NCI-H345 (cell line): ENCODE results near the gene NEDD4L.
A peak's percentile ranks its signal among the peaks of the same experiment; 100 is the strongest.

ENCODE experiments used
- DNase-seq: peaks from one replicate; lab custom pipeline; 2025; lab: John Stamatoyannopoulos, UW

NEDD4L gene

DNA sequence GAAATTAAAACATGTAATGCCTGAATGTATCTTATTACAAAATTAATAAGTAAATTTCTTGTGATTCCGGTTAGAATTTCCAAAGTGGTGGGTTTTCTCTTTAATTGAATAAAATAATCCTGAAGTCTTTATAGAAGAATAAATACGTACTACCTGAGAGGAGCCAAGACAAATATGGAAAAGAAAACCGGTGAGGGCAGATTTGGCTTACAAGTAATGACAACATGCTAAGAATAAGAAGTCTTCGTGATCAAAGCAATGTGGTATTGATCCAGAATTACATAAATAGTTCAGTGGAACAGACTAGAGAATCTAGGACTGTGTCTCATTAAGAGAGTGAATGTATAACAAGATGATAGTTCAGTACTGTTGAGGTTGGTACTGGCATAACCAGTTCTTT, 167.5 kb downstream of the NEDD4L start:
- DNase-seq: no peak

DNA sequence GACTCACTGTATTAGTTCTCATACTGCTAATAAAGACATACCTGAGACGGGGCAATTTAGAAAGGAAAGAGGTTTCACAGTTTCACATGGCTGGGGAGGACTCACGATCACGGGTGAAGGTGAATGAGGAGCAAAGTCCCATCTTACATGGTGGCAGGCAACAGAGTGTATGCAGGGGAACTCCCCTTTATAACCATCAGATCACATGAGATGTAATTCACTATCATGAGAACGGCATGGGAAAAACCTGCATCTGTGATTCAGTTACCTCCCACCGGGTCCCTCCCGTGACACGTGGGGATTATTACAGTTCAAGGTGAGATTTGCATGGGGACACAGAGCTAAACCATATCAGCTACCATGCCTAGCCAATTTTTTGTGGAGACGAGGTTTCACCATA, 168.2 kb downstream of the NEDD4L start:
- no peak for DNase-seq

DNA sequence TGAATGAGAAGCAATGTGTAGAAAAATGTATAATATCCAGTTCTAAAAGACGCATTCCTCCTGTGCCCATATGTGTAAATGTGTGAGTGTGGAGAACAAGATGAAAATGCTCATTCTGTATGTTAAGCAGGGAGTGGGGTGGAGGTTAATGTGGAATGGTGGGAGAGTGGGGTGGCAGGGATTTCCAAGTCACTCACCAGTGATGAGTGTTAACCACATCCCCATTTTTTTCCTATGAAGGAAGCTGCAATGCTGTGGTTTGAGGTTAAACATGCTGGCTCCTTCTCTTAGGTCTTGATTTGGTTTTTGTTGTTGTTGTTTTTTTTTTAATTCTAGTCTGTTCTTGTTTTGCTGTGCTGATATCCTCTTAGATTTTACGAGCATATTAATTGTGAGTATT, 169.4 kb downstream of the NEDD4L start:
- no peak for DNase-seq

DNA sequence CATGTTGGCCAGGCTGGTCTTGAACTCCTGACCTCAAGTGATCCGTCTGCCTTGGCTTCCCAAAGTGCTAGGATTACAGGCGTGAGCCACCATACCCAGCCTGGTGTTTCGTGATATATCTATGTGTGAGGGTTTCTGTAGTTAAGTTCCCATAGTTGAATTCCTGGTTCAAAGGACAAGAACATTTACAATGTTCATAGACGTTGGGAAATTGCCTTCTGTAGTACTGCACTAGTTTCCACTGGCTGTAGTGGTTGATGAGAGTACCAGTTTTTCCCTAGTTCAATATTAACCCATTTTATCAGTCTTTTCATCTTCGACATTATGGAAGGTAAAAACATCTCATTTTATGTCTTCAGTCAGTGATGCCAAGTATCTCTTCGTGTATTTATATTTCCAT, 171.0 kb downstream of the NEDD4L start:
- DNase-seq: no peak

DNA sequence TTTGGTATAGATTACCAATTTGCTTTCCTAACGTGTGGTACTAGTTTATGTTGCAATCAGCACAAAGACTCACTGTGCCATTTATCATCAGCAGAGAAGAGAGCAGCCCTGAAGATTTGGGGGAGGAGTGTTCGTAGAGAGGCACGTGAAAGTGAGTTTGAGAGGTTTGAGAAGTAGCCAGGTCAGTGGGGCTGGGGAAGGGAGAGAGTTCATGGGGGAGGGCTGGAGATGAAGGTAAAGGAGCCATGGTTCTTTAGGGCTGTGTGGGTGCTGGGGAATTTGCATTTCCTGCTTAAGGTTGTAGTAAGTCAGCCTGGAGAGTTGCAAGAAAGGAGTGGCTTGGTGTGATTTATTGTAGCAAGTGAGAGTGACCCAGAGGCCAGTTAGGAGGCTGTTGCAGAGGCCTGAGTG, 172.1 kb downstream of the NEDD4L start:
- no peak for DNase-seq

DNA sequence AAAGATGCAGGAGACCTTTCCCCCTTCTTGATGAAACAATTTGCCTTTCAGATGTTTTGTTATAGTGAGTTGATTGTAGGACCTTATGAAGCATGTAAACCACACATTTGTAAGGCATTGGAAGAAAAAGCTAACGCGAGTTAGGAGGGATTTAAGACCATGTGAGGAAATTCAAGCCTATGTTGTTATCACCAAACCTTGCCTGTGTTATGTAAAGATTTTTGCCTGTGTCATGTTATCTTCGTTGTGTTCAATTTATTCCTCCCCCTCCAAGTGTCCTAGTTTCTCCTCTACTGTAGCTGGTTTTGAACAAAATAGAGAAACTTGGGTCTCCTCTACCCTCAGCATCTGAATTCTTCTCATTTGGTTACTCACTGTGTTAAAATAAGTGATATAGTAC, 173.0 kb downstream of the NEDD4L start:
- DNase-seq: no peak

DNA sequence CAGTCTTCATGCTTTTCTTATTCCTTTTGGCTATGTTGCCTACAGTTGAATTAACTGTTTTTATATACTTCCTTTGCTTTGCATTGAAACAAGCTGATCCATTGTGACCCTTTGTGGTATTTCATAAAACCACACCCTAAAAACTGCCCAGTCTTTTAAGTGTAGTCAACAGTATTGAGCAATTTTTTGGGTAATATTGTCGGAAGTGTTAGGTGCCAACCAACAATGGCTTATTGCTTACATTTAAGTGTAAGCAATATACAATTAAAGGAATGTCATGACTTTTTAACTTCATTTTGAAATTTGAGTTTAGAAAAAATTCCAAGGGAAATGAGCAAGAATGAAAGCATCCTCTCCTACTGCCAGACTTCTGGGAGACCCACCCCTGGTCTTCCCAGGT, 174.1 kb downstream of the NEDD4L start:
- DNase-seq: no peak

DNA sequence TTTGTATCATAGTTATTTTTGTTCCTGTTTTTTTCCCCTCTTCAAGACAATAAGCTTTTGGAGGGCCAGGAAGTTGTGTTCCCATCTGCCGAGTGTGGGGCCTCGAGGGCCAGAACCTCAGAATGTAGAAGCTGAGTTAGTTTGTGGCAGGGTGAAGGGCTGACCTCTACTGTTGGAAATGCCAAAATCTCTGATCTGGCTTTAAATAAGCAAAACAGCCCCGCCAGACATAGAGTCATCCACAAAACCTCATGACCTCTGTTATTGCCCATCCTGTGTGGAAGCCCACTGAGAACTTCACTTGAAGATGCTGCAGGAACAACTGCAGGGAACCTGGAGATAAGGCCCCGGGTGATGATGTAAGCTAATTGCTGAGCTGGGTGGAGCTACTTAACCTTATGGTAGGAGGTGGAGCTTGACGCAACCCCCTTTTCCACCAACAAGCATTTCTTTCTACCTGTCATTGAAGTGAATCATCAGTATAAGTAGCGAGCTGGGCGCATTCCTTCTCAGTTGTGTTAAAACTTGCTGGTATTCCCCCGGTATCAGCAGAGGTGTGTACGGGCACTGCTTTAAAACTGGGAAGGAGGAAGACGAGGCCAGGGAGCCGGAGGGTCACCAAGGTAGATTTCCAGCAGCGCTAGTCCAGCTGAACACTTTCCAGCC, 177.2 kb downstream of the NEDD4L start:
- no peak for DNase-seq

DNA sequence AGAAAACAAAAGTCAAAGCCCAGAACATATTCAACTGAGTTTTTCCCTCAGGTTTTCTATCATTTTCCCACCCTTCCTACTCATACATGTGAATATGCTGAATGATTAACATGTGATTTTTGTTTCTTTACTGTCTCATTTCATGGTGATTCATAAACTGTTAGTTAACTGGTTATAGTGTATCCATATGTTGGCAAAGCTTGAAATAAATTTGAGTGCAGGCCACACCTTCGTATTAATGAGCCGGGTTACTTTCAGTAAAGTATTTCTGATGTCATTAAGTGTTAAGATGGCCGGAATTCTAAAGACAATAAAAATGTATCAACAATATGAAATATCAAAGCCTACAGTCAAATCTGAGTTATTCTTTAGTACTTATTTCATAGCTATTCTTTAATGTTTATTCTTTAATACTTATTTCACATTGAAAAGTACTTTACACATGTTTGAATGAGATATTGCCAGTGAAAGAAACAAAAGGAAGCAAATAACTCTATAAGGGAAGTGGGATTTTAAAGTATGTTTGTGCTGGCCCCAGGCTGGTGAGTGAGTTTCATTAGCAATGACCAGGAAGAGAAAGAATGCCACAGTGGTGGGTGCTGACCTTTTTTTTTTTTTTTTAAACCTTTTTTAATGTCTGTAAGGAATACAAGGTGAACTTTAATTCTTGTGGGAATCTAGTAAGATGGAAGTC, 178.6 kb downstream of the NEDD4L start:
- no peak for DNase-seq

DNA sequence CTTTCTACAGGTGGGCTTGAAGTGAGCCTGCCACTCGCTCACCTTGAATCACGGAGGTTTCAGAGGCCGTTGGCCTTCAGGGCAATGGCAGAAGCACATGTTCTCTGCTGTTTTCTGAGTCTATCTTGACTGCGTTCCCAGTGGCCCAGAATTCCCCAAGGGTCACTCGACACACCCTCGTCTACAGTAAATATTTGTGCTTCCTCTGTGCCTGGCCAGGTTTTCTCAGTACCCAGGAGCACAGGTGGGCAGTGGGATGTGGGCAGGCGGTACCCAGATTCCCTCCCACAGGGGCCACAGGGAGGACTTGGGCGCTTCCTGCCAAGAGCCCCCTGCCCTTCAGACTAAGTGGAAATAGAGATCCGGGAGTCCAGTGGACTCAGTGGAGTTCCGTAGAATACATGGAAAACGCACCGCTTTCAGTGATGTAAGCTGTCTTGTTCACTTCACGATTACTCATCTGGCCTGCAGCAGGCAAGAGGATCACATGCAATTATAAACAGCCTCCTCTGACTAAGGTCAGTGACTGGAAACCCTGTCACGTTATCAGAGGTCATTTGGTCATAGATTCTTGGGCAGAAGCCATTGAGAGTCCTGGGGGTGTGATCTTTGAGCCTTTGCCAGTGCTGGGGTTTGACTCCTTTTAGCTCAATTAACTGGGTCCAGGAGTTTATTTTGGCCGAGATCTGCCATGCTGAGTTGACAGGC, 179.8 kb downstream of the NEDD4L start:
- no peak for DNase-seq

DNA sequence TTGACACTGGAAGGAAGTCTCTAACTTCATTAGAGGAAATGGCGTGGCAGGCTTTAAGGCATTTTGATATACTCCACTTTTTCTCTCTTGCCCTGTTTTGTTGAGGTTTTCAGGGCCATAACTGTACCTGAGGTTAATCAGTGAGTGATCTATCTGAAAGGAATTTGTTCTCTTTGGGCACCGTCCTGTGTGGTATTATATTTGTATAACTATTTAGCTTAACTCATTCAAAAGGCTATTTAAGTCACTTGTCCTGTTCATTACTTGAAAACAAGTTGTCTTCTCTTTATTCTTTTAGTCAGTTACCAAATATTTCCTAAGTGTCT, 180.4 kb downstream of the NEDD4L start:
- no peak for DNase-seq

DNA sequence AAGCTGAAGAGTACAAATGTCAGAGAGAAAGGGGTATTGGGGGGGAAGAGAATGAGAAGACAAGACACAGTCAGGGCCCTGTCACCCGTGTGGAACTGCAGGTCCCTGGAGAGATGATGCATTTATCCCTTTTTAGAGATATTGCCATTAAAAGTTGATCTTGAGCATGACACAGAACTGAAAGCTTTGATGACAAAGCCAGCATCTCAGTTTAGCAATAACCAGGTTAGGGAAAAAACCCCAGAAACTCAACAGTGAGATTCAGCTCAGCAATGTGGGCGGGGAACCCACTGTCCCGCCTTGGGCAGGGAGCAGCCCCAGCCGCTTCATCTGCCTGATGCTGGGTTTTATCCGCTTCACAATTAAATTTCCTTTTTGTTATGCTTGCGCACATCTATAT, 181.1 kb downstream of the NEDD4L start:
- DNase-seq: no peak

DNA sequence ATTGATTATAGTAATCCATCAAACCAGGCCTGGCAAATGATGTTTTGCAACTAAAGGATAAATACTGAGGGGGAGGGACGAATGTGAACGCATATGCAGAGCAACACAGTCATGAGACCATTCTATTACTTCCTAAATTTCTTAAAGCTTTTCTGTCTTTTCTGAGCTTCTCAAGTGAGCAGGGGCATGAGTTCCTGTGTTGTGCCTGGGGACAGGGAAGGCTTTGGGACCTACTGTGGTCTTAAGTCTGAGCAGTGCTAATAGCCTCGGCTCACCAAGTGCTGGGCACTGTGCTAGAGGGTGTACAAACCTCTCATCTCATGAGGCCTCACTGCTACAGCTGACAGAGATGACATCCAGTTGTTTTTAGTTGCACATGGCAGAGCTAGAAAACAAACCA, 182.4 kb downstream of the NEDD4L start:
- no peak for DNase-seq

DNA sequence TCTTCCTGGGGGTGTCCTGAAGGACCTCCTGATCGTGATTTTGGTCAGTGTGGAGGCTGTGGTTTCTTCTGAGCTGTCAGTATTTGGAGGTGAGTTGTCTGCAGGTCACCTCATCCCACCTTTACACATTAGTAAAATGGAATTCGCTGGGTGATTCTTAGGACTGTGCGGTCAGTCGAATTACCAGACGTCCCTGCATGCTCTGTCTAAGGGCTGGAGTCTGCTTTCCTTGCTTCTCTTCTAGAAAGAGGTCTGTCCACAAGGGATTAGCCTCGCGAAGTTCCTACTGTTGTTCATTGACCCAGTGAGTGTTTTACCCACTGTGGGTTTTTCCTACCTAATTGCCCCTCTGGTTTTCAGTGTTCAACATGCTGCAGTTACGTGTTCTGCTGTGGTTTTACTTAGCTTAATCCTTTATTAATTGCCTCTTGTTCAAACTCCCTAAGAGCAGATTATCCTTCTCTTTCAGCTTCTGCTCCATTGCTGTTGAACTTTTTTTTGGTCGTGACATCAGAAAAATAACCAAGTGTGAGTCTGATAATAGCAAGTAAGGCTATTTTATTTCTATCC, 183.4 kb downstream of the NEDD4L start:
- DNase-seq: no peak

DNA sequence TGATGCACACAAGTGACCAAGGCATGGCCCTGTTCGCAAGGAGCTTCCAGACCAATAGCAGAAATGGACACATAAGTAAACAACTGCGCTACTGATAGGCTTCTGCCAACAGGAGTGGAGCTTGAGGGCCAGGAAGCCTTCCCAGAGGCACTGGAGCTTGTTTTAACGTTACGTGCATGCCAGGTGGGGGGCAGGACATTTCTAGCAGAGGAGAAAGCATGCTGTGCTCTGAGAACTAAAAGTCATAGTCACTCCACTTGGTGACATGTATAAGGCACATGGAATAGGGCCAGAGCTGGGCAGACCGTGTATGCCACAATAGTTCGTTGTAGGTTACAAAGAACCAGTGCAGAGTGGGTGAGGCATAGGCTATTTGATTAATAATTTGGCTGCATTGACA, 184.2 kb downstream of the NEDD4L start:
- DNase-seq: no peak

DNA sequence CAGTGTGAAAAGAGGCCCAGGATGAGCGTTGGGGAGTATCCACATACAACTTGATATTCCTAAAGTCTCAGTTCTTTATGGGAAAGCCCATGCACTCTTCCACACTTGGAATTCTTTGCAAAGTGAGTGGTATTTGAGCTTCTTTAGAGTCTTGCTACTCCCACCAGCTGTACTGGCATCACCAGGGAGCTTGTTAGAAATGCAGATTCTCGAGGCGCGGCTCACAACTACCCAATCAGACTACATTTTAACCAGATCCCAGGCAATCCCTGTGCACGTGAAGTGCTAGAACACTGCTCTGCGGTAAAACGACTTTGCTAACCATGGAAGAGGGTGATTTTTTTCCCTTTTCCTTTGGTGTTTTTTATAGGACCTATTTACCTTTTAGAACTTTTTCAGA, 184.7 kb downstream of the NEDD4L start:
- no peak for DNase-seq

DNA sequence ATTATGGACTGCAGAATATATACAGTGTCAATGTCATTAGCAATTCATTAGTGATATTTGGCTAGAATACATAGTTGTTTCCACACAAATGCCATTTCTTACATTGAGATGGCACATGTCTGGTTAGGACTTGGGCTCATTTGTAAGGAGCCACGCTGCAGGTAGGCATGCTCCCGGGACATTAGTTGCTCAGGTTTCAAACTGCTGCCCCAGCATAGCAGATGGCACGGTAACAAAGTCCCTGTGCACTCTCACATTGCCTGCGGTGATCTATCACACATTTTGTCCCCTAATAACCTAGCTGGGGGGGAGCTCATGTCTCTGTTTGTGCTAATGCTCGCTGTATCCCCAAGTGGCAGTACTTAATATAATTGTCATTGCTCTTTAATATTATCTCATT, 185.1 kb downstream of the NEDD4L start:
- DNase-seq: no peak

DNA sequence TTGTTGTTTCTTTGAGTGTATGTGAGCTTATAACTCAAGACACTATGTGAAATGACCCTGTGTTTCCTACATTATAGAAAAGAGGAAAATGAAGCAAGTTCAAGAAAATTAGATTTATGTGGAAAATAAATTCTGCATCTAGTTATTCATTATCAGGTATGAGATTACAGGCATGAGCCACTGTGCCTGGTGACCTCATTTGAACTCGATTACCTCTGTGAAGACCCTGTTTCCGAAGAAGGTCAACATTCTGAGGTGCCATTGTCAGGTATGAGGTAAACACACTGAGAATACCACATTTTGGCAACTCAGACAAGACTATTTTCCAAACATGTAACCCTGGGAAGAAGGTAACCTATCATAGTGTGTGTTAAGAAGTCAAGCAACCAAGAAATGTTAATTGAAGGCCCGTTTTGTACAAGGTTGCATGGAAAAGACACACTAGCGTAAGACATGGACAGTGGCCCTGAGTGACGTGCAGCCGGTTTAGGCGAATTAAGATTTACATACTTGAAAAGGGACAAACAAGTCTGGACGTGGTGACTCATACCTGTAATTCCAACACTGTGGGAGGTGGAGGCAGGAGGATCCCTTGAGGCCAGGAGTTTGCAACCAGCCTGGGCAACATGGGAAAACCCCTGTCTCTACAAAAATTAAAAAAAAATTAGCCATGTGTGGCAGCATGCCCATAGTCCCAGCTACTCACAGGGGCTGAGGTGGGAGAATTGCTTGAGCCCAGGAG, 186.6 kb downstream of the NEDD4L start:
- no peak for DNase-seq

DNA sequence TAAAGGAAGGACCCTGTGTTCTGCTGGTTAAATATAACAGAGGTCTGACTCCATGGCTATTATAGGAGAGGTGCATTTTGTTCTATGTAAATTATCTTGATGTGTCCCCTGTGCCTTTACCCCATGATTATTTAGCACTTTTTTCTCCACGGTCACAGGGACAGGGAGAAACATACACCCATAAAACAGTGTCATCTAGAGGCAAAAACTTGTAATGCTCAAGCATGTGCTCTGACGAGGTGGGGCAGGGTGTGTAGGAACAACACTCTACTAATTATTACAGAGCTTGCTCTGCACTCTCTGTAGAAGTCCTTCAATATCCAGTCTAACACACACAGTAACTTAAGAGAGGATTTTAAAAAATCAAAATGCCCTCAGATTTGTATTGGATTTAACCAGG, 187.9 kb downstream of the NEDD4L start:
- no peak for DNase-seq

DNA sequence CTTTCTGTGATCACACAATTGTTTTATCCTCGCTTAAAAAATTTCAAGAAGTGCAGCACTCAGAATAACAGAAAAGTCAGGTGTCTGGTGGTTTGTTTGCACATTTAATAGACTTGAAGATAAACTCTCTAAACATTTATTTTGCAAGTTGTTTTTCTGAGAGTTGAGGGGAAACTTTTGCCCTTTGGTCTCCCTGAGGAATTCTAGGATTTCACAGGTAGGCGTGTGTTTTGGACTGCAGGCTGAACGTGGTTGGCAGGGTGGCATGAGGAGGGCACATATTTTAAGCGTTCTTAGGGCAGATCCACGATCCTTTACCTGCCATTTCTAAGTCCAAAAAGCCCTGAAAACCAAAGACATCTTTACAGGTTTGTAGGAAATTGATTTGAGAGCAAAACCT, 188.6 kb downstream of the NEDD4L start:
- DNase-seq: no peak

DNA sequence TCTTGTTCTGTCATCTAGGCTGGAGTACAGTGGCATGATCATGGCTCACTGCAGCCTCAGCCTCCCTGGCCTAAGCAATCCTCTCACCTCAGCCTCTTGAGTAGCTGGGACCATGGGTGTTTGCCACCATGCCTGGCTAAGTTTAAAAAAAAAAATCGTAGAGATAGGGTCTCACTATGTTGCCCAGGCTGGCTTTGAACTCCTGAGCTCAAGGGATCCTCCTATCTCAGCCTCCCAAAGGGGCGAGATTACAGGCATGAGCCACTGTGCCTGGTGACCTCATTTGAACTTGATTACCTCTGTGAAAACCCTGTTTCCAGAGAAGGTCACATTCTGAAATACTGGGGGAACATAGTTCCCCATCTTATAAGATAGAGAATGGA, 190.3 kb downstream of the NEDD4L start:
- no peak for DNase-seq

DNA sequence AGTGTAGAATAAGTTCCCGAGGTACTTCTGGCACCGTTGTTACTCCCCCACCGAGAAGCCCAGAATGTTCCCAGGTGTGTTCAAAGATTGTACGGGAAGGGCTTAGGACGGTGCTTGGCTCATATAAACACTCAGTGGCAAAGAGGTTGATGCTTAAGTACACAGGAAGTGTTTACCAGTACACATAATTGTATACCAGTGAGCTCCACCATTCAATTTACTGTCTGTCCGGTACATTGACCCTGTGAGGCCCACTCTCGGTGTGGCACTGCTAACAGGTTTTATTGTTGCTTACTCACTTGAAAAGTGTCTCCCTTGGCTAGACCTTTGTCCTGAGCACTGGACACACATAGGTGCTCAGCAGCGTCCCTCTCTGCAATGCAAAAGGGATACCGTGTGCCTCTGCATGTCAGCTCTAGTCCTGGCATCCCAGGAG, 191.0 kb downstream of the NEDD4L start:
- DNase-seq: peak; percentile 62

DNA sequence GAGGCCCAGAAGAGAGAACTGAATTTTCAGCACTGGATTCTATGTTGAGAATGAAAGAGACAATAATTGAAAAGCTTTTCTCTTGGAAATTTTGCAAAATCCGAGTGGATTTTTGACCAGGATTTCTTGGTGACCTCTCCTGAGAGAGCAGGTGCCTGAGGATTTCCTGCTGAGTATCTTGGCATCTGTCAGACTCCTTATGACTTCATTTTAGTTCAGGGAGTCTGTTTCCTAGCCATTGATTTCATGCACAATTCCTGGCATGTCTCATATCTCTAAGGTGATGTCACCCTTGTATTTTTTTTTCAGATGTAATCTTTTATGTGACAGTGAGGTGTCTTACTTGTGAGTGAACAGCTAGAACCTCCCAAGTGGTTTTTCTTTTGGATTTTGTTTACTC, 195.9 kb downstream of the NEDD4L start:
- DNase-seq: no peak
